Central memory CD4-positive, alpha-beta T cell (primary cell): ENCODE results near the gene MAD1L1.

Experiments used
- DNase-seq: peaks from one replicate; pipeline ENCODE4 v3.0.0; 2022

Gene MAD1L1

DNA sequence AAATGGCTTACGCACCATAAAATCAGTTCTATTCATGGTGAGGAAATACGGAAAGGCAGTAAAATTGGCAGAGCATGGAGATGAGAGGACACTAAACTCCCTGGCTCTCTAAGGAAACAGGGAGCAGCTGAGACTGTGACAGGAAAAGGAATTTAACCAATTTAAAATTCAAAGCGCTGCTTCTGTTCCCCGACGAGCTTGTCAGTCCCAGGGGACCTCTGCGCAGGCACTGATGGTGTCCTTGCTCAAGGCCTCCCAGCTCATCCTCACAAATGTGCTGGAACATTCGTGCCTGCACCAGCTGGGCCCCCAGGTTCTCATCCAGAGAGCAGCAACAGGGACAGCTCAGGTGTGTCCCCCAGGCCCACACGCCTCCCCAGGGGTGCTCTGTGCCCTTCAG is 101.4 kb downstream of the MAD1L1 start:
- DNase-seq, result no peak

DNA sequence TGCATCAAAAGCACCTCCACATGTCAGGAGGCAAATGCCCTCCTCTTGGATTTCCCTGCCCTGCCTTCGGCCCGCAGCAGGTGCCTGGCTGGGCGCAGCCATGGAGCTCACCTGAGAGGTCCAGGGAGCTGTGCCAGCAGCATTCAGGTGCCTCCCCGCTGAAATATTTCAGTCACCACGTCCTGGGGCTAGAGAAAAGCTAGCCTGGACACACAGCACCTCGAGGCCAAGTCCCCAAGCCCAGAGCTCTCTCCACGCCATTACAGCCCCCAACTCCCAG is 102.7 kb downstream of the MAD1L1 start:
- no peak for DNase-seq

DNA sequence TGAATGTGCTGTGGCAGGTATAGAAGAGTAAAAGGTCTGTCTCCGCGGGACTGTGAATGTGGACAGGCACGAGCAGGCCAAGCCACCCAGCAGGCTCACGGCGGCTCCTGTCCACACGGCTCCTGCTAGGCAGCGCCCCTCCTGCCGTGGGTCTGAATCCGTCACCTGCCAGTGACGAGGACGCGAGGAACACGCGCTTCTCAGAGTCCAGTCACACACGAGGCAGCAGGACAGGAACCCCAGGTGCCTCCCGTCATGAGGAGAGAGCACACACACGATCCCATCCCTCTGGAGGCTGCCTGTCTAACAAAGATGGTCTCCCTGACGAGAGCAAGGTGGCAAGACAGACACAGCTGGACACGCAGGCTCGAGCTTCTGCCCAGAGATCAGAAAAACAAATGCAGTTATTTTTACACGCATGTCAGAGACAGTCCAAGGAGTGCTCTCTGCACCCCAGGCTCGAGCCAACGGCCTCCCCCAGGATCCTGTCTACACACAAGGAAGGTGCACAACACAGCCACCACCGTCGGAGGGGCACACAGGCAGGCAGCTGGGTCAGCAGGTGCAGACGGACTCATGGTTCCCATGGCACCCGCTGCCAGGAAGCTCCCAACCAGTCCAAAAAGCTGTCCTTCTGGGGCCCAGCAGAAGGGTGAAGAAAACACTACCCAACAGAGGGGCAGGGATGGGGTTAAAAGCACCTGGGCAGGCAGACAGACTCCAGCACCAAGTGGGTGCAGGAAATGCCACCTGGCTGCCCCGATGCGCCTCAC is 103.2 kb downstream of the MAD1L1 start:
- no peak for DNase-seq

DNA sequence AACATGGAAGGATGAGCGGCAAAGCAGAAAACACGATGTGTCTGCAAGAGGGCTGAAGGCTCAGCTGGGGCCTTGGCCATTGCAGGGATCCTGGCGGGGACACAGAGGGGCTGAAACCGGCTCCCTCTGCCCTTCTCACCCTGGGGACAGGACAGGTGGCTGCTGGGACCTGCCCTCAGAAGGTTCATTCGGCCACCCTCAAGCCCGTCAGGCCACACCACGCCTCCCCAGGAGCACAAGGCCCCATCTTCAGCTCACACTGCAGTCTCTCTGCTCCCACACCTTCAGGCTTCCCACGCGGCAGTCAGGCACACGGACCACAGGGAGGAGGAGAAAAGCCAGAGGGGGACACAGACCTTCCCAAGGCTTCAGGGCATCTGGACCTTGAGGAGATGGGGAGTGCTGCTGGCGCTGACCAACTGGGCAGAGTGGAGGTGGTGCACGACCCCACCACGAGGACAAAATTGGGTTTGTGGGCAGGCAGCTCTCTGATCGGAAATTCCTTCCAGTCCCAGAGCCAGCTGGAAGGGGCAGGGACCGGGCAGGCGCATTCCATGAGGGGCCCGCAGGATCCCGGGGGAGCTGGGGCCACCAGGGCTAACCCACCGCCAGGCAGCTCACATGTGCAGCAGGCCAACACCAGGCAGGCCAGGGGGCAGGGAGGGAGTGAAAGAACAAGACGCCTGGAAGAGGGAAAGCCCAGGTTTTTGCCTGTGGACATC is 104.0 kb downstream of the MAD1L1 start:
- DNase-seq, result no peak

DNA sequence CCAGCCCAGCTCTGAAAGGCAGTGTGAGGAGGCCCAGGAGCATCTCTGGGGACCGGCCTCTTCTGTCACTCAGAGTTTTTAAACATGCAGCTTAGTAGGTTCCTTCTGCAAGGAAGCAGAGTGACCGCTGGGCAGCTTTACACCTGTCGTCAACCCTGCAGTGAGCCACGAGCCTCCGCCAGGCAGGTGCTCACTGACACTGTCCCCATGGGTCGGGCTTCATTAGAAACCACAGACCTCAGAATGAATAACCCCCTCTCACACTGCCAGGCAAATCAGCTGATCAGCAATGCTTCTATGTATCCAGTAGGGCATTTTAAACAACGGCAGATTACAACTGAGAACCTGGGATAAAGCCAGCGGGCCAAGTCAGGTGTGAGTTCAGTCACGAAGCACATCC is 106.1 kb downstream of the MAD1L1 start:
- no peak for DNase-seq

DNA sequence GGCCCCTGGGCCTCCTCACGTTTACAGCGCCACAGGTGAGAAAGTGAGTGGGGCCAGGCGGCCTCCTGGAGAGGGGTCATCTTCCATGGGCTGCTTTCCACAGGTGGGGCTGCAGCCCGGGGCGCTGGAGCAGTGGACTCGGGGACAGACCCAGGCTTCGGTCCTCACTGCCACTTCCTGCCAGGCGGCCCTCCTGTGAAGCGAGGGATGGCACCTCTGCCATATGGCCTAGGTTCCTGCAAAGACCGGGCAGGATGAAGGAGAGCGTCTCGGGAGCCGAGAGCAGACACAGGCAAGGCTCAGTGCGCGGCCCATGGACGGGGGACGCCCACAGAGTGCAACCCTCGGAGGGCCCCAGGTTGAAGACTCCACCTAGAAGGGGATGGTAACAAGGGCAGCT is 106.8 kb downstream of the MAD1L1 start:
- DNase-seq, result no peak

DNA sequence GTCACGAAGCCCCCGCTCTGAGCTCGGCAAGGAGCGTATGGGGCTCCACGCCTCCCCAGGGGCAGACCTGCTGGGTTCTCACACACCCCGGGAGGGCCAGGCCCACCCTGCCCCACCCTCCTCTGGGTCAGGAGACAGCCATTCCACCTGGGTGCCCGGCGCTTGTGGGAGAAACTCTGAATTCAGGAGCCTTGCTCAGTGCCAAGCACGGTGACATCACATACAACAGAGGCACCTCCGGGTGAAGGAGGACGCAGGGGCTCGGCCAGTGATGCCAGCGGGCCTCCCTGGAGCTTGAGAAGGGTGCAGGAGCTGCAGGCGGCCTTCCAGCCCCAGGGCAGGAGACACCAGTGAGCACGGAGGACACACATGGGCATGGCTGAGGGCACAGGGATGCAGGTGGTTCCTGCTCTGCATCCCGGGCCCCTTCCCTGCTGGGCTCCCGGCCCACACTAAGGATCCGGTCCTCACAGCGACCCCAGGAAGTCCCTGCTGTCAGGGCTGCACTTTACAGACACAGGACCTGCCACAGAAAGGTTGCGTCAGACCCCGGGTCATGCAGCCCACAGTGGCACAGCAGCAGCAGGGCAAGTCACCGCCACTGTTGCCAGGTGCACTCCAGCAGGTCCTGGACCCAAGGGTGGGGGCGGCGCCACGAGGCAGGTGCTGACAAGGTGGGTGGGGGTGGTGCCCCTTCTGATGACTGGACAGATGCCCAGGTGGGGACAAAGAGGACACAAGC is 108.0 kb downstream of the MAD1L1 start:
- no peak for DNase-seq

DNA sequence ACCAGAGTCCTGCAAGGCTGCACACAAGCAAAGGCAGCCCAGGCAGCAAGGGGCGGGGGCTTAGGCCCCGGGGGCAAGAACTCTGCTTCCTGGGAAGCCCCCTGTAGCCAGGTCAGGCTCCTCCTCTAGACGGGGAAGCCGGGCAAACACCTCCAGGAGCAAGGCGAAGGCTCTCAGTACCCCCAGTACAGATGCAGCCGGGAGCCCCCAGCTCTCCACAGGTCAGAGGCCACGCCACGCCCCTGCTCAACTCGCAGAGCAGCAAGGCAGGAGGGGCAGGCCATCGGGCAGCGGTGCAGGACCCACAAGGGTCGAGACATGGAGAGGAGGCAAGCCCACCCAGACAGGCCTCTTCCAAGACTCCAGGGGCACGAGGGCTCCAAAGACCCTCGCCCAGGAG is 108.8 kb downstream of the MAD1L1 start:
- no peak for DNase-seq

DNA sequence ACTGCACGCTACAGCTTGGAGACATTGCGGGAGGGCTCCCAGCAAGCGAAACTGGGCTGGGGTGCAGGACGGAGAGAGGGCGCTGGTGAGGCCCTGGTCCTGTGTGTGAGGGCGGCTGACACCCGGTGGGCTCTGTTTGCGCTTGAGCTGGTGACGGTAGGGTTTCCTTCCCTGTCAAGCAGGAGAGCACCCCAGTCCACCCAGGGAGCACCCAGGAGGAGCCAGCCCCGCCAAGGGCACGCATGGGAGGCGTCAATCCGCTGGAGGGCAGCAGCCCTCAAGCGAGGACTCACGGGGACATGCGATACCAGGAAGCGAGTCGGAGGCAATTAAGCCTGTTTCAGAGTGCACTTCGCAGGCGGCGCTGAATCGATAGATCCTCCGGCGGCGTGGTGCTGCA is 109.4 kb downstream of the MAD1L1 start:
- DNase-seq, result no peak

DNA sequence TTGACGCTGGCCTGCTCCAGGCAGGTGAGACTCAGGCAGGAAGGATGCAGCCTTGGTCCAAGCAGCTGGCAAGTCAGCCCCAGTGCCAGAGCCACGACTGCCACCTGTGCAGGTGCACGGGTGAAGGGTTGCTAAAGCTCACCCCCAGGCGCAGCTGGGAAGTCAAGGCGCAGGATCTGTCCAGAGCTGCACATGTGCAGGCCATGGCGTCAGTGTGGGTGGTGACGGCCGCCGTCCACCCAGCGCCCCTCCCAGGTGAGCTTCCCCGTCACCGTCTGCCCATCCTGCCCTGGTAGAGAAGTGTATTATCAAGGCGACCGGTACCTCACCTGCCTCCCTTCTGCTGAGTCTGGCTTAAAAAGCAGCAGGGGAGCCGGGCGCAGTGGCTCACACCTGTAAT is 110.1 kb downstream of the MAD1L1 start:
- no peak for DNase-seq

DNA sequence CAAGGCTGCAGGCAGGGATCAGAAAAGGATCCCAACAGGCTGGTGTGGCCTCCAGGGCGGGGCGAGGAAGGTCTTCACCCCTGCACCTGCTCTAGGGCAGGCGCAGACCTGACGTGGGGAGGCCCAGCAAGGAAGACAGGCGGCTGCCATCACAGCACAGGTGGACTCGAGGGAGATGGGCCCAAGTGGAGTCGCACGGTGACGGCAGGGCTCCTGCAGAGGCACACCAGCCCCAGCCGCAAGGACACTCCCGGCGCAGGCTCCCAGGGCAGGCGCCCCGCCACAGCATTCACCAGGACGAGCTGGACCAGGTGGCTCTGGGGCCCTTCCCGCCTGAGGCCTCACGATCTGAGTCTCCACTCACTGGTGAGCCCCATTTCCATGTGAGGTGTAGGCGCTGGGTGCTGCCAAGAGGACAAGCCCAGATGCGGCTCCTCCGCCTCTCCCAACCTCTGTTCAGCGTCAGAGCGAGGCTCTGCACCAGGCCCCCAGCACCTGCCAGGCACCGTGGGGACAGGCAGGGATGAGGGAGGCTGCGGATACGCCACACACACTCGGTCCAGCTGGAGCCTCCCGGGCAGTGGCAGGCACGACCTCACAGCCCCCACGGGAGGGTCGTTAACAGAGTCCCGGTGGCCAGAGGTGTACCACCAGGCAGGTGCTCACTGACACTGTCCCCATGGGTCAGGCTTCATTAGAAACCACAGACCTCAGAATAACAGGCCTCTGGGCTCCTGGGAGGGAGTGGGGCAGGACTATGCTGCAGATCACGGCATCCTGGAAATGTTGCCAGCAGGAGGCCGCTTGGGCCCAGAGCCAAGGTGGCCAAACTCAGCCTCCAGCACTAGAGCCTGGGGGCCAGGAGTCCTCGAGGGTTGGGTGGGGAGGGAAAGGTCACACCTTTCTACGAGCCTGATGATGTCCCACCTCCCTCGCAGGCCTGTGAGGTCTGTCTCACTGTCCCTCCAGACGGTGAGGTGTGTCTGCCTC is 111.6 kb downstream of the MAD1L1 start:
- no peak for DNase-seq

DNA sequence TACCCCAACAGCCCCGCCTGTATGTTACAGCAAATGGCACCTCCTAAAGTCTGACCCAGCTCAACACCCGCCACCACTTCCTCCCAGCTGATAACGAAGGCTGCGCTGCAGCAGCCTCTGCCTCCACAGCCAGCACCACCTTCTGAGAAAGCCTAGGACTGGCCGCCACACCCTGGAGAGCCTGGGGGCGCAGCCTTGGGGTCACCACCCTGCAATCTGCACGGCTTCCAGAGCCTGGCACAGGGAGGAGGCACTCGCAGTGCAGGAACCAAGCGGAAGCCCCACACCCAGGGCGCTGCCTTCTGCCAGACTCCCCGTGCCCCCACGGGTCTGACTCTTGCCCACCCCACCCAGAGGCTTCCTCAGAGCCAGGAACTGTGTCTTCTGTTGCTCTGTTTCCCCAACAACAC is 112.5 kb downstream of the MAD1L1 start:
- peak; percentile 31 for DNase-seq

DNA sequence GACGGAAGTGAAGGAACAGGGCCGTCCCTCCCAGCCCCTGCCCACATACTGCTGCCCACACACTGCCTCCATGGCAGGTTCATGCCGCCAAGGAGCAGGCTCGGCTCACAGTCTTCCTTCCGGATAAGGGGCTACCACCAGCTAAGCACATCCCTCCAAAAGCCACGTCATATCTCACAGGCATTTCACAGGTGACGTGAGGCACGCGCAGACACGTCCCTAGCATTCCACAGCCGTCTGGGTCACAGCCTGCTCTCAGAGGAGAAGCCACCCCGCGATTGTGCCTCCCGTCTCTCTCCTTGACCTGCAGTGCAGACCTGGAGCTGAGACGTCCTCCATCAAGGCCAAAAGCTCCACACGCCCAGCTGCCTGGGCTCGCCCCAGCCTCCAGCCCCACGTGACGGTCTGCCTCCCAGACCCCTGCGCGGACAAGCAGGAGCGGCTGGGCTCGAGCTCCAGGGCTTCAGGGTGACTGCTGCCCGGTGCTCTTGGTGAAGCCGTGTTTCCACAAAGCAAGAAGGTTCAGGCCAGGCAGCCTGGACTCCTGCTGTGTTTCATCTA is 114.0 kb downstream of the MAD1L1 start:
- no peak for DNase-seq

DNA sequence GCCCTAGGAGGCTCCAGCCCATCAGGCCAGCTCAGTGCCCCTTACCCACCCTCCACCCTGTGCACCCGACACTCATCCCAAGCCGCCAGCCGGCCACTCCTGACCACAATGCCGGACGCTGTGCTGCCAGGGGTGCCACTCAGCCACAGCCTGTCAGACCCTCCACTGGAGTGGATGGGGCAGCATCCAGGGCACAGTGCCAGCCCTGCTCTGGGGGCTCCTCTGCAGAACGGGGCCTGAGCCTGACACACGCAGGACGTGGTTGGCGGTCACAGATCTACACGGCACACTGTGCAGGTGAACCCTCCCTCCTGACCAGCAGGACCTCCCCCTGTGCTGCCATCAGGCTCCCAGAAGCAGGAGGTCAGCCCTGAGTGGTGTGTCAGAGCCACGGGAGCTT is 114.7 kb downstream of the MAD1L1 start:
- DNase-seq, result no peak

DNA sequence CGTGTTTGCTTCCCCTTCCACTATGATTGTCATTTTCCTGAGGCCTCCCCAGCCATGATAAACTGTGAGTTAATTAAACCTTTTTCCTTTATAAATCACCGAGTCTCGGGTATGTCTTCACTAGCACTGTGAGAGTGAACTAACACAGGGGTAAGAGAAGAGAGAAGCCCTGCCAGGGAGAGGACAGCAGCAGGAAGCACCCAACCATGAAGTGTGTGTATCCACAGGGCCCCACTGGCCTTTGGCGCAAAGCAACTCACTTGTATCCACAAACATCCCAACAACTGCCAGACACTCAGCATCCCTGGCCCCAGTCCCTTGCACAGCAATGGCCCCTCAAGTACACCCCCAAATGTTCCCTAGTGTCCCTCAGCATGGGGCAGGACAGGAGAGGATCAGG is 115.1 kb downstream of the MAD1L1 start:
- DNase-seq, result no peak

DNA sequence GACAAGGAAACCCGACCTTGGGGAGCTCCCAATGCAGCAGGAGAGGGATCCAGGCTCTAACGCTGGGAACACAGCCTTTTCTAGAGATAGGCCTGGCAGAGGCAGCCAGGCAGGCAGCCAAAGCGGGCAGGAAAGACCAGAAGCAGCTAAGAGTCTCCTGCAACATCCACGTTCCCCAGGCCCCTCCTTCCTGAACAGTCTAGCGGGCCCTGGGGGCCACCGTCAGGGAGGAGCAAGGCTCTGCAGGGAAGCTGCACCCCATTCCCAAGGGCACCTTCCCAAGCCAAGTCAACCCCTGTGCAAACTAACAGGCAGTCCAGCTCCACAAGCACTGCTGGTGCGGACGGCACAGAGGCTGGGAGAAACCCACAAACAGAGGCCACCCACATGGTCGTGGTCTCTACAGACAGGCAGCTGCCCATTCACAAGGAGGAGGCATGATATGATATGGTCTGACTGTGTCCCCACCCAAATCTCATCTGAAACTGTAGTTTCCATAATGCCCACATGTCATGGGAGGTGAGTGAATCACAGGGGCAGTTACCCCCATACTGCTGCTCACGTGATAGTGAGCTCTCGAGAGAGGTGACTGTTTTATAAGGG is 115.7 kb downstream of the MAD1L1 start:
- no peak for DNase-seq

DNA sequence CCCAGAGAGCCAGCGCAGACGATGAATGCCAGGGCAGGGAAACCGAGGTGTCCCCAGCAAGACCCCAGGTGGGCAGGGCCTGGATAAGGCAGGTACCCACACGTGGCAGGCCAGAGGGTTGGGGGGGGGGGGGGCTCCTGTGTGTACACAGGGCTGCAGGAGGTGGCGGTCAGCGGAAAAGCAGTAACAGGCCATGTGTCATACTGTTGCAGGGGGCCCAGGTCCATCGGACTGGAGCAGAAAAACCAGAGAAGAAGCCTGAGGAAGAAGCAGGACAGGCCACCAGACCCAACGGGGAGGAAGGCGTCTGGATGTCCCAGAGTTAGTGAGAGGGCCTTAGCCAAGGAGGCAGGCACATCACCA is 116.3 kb downstream of the MAD1L1 start:
- DNase-seq, result no peak

DNA sequence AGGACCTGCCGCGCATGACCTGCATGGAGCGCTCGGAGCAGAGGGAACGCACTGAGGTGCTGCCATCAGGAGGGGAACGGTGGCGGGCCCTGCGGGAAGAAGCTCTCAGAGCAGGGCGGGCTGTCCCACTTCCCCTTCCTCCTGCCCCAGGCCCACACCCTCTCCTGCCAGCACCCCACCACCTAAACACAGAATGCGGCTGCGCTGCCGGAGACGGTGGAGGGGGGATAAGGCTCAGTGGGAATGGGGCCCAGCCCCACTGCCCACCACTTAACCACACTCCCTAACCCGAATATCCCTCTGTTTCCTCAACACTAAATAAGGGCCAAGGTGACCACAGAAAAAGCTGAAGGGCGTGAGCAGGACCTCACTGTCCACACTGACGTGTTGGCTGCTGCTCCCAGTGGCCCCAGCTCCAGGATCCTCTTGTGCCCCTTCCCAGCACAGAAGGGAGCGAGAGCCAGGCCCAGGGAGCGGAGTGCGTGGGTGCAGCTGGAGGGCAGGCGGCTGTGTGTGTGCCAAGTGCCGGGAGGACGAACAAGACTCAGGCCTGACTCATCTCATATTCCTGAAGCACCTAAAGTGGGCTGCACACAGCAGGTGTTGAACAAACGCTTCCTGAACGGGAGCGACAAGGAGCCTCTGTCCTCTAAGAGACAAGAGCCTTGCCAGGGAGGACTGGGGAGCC is 116.8 kb downstream of the MAD1L1 start:
- DNase-seq, result no peak

DNA sequence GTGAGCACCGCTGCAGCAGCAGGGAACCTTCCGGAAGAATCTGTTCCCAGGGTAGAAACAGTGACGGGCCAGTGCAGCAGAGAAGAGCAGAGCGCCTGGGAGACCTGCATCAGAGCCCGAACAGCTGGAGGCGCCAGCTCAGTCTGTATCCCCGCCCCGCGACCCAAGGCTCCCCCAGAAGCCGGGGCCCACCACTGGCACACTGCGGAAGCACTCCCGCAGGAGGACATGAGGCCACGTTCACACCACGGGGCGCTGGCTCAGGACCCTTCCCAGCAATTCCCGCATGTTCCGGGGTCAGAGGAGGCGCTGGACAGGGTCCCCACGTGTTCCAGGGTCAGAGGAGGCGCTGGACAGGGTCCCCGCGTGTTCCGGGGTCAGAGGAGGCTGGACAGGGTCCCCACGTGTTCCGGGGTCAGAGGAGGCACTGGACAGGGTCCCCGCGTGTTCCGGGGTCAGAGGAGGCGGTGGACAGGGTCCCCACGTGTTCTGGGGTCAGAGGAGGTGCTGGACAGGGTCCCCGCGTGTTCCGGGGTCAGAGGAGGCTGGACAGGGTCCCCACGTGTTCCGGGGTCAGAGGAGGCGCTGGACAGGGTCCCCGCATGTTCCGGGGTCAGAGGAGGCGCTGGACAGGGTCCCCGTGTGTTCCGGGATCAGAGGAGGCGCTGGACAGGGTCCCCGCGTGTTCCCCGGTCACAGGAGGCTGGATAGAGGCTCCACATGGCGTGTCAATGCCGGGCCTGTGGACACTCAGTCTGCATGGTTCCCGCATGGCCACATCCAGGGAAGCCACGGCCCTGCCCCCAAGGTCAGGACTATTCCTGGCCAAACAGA is 117.6 kb downstream of the MAD1L1 start:
- DNase-seq, result no peak

DNA sequence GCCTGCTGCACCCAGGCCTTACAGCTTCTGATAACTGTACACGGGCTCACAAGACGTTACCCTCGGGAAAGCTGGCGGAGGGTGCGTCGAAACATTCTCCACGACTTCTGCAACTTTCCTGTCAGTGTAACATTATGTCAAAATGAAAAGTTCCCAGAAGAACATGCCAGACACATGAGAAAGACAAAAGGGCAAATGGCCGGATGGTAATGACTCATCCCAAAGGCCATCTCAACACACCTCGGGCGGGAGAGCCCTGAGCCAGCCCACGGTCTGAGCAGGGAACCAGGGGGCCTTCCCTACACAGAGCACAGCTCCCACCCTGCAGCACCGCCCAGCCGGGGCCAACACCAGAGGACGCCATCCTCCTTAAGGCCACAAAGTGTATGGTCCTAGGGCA is 118.7 kb downstream of the MAD1L1 start:
- no peak for DNase-seq
